ENCODE results near the gene TBC1D22A.

Gene TBC1D22A

GRCh38 chr22:46849951-46850350 lies 87.5 kb downstream of the TBC1D22A start:
- no peak overlapping the region for H3K4me3 ChIP-seq (ENCODE audit: low read depth, low read length)
- no peaks in the 10 kb centered on the region for H3K9me3 ChIP-seq (ENCODE audit: severe bottlenecking)
- TF ChIP-seq, protein P1, sequence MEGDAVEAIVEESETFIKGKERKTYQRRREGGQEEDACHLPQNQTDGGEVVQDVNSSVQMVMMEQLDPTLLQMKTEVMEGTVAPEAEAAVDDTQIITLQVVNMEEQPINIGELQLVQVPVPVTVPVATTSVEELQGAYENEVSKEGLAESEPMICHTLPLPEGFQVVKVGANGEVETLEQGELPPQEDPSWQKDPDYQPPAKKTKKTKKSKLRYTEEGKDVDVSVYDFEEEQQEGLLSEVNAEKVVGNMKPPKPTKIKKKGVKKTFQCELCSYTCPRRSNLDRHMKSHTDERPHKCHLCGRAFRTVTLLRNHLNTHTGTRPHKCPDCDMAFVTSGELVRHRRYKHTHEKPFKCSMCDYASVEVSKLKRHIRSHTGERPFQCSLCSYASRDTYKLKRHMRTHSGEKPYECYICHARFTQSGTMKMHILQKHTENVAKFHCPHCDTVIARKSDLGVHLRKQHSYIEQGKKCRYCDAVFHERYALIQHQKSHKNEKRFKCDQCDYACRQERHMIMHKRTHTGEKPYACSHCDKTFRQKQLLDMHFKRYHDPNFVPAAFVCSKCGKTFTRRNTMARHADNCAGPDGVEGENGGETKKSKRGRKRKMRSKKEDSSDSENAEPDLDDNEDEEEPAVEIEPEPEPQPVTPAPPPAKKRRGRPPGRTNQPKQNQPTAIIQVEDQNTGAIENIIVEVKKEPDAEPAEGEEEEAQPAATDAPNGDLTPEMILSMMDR (IDR thresholded peaks at IDR 0.05; ENCODE audit: low read depth, low read length) = no peak
- H3K27me3 ChIP-seq (ENCODE audit: insufficient read depth, low read depth, severe bottlenecking) = no peaks in the 10 kb centered on the region
- no peak for DNase-seq
- no peaks in the 10 kb centered on the region for H3K36me3 ChIP-seq
- H3K27ac ChIP-seq = no peak overlapping the region

DNA sequence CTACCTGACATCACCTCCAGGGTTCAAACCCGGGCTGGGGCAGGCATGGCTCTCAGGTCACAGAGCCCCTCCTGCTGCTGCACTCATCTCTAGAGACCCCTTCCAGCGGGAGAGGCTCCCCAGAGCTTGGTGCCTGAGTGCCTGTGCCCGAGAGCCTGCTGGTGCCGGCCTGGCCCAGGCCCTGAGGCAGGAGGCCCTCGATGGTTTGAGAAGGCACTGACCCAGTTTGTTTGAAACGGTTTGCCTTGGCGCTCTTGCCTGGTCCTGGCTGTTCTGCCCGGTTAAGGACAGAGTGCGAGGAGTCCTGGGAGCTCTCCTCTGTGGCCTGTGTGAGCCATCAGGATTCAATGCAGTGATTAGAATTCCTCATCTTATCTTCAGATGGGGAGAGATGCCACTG lies 88.9 kb downstream of the TBC1D22A start:
- H3K9me3 ChIP-seq (ENCODE audit: severe bottlenecking) = no peaks in the 10 kb centered on the region
- no peaks in the 10 kb centered on the region for H3K27me3 ChIP-seq (ENCODE audit: insufficient read depth, low read depth, severe bottlenecking)
- no peaks in the 10 kb centered on the region for H3K36me3 ChIP-seq
- H3K27ac ChIP-seq = no peak overlapping the region
- DNase-seq = no peak
- no peak overlapping the region for H3K4me3 ChIP-seq (ENCODE audit: low read depth, low read length)
- TF ChIP-seq, protein P1 (IDR thresholded peaks at IDR 0.05; ENCODE audit: low read depth, low read length) = no peak

- Histone ChIP-seq H3K4me3 (ENCODE audit: low read depth, low read length) (no peak overlapping the region), H3K27ac (no peak overlapping the region), H3K36me3 (no peaks in the 10 kb centered on the region), H3K9me3 (ENCODE audit: severe bottlenecking) (no peaks in the 10 kb centered on the region), H3K27me3 (ENCODE audit: insufficient read depth, low read depth, severe bottlenecking) (no peaks in the 10 kb centered on the region)
- TF ChIP-seq, protein P1 (IDR thresholded peaks at IDR 0.05; ENCODE audit: low read depth, low read length) = no peak
- no peak for DNase-seq
Observed at GRCh38 chr22:46851941-46852340, 89.5 kb downstream of the TBC1D22A start.

DNA sequence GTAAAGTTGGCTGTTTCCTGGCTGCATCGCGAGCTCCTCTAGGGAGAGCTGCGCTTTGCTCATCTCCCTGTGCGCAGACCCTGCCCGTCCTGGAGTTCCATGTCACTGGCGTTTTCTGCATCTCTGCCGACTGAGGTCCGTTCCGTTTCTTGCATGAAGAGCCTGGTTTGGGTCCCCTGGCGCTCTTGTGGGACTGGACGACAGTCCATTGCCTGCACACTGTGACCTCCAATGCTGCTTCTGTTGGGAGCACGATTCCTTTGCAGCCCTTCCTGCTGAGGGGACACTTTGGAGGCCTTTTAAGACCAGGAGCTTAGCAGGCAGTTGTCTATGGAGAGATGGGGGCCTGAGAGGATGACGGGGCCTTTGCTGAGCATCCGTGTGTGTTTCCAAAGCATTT lies 90.3 kb downstream of the TBC1D22A start:
- no peaks in the 10 kb centered on the region for H3K36me3 ChIP-seq
- no peak overlapping the region for H3K4me3 ChIP-seq (ENCODE audit: low read depth, low read length)
- no peaks in the 10 kb centered on the region for H3K9me3 ChIP-seq (ENCODE audit: severe bottlenecking)
- no peak overlapping the region for H3K27ac ChIP-seq
- no peak for DNase-seq
- TF ChIP-seq, protein P1 (IDR thresholded peaks at IDR 0.05; ENCODE audit: low read depth, low read length) = no peak
- H3K27me3 ChIP-seq (ENCODE audit: insufficient read depth, low read depth, severe bottlenecking) = no peaks in the 10 kb centered on the region

- no peaks in the 10 kb centered on the region for H3K36me3 ChIP-seq
- TF ChIP-seq, protein P1 (IDR thresholded peaks at IDR 0.05; ENCODE audit: low read depth, low read length) = no peak
- no peak overlapping the region for H3K27ac ChIP-seq
- no peaks in the 10 kb centered on the region for H3K27me3 ChIP-seq (ENCODE audit: insufficient read depth, low read depth, severe bottlenecking)
- no peak for DNase-seq
- H3K9me3 ChIP-seq (ENCODE audit: severe bottlenecking) = no peaks in the 10 kb centered on the region
- no peak overlapping the region for H3K4me3 ChIP-seq (ENCODE audit: low read depth, low read length)
Observed at GRCh38 chr22:46853191-46853590, 90.7 kb downstream of the TBC1D22A start.

DNA sequence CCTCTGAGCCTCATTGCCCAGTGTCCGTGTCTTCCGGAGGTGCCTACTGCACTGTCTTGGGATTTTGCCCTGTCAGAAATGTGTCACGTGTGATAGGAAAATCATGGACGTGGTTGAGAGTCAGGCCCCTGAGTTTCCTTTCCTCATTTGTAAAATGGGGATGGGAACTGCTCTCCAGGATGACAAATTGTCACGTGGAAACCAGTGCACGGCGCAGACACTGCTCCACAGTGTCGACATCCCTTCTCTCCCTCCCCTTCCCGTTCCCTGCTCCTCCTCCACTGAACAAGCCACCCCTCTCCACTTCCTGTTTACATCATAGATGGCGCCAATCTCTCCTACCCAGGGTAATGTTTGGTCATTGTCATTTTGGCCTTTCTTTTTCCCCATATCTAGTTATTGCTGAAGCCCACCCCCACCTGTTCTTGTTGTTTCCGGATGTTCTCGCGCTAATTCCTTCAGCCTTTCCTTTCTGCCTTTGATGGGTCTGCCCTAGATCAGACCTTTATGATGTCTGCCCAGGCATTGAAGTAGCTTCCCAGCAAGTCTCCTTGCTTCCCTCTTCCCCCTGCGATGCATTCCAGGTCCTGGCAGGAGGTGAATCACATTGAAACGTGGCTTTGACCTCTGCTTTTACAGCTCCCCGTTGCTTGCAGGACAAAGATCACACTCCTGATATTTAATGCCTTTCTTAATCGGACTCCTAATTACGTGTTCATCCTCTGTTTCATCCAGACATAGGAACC lies 91.8 kb downstream of the TBC1D22A start:
- Histone ChIP-seq H3K4me3 (ENCODE audit: low read depth, low read length) (peak overlapping the region; percentile 46), H3K27ac (peak overlapping the region; percentile 69), H3K9me3 (ENCODE audit: severe bottlenecking) (no peaks in the 10 kb centered on the region), H3K36me3 (no peaks in the 10 kb centered on the region; the same call in 1 of the 2 replicates), H3K27me3 (ENCODE audit: insufficient read depth, low read depth, severe bottlenecking) (no peaks in the 10 kb centered on the region)
- DNase-seq = peak; percentile 61
- TF ChIP-seq, protein P1 (IDR thresholded peaks at IDR 0.05; ENCODE audit: low read depth, low read length) = no peak
